Activated B cell treated with CpG ODN at 0.5 μM for 24 hours (primary cell): ENCODE results near the gene SCUBE1. TPM values are rescaled to one million over a fixed set of nuclear protein-coding genes. Genes with fewer than 3 reads are reported as not detected.

Experiments
- ATAC-seq: fragments of 200-7000 bp; cut with Tn5 transposase; one replicate; pipeline ENCODE4 v1.10.0; 2021; ENCODE audit warnings: low read depth, mild to moderate bottlenecking, moderate library complexity
- CTCF ChIA-PET: fragments of 350-600 bp; sonication (Branson Sonifier 250); formaldehyde crosslinking; loops from one replicate; lab custom pipeline; 2021; ENCODE audit warnings: antibody characterized with exemption; lab: Charles Lee
- POLR2A ChIA-PET: fragments of 350-600 bp; sonication (Branson Sonifier 250); formaldehyde crosslinking; loops from one replicate; lab custom pipeline; 2021; ENCODE audit warnings: antibody characterized with exemption; lab: Charles Lee
- DNase-seq: peaks from one replicate; pipeline ENCODE4 v3.0.0; 2022
- H3K27ac Mint-ChIP-seq: one replicate; pipeline ENCODE4 v1.8.0; 2020; ENCODE audit warnings: mixed read lengths
- H3K27me3 Mint-ChIP-seq: one replicate; pipeline ENCODE4 v1.8.0; 2021; ENCODE audit warnings: mixed read lengths
- H3K36me3 Mint-ChIP-seq: one replicate; pipeline ENCODE4 v1.8.0; 2021; ENCODE audit warnings: low read depth, mixed read lengths
- H3K4me1 Mint-ChIP-seq: one replicate; pipeline ENCODE4 v1.8.0; 2021; ENCODE audit warnings: mixed read lengths
- H3K4me3 Mint-ChIP-seq: one replicate; pipeline ENCODE4 v1.8.0; 2020; ENCODE audit warnings: mild to moderate bottlenecking, mixed read lengths
- H3K9me3 Mint-ChIP-seq: one replicate; pipeline ENCODE4 v1.8.0; 2020; ENCODE audit warnings: mixed read lengths
- CTCF ChIP-seq: fragments of 200-600 bp; IDR thresholded peaks from one replicate; pipeline ENCODE4 v1.8.0; 2022; ENCODE audit warnings: antibody characterized with exemption, mild to moderate bottlenecking
- intact Hi-C: fragments of 100-400 bp; cut with micrococcal nuclease; formaldehyde crosslinking; loops from one replicate; pipeline ENCODE4 v1.15.1; 2024
- total RNA-seq: library from RNA; stranded (reverse); gene quantifications from 2 replicates; pipeline ENCODE4 v1.2.3, GENCODE V29; 2022

SCUBE1 gene
- total RNA-seq, 1 donor from 2014 or later, result not detected

GRCh38 chr22:43343670-43344519 lies 723 bp upstream of the SCUBE1 start:
- no peak for ATAC-seq
- POLR2A ChIA-PET, result interaction anchor here (0.6 kb wide), 1 partner anchor 111 kb away, joined by 4 read pairs; no protein-coding TSS in a partner anchor
- no peak overlapping the region for H3K27ac Mint-ChIP-seq
- intact Hi-C loops, result no loop called here
- no peaks in the 10 kb centered on the region for H3K9me3 Mint-ChIP-seq
- H3K36me3 Mint-ChIP-seq, result no peaks in the 10 kb centered on the region
- H3K4me1 Mint-ChIP-seq, result peaks cover 14% of the 10 kb centered on the region
- no peak overlapping the region for H3K4me3 Mint-ChIP-seq
- H3K27me3 Mint-ChIP-seq, result peaks cover 45% of the 10 kb centered on the region
- no peak for DNase-seq
- TF ChIP-seq CTCF, result no peak
- CTCF ChIA-PET, result interaction anchor here (0.6 to 3.2 kb wide), 2 partner anchors 70 to 112 kb away, joined by 4 to 17 read pairs; no protein-coding TSS in a partner anchor

- DNase-seq (no peak), ATAC-seq (no peak)
- H3K27ac Mint-ChIP-seq, result no peak overlapping the region
- TF ChIP-seq CTCF, result no peak
- no peaks in the 10 kb centered on the region for H3K9me3 Mint-ChIP-seq
- H3K36me3 Mint-ChIP-seq, result no peaks in the 10 kb centered on the region
- POLR2A ChIA-PET, result no interaction called here
- H3K4me3 Mint-ChIP-seq, result peak overlapping the region; percentile 44
- H3K27me3 Mint-ChIP-seq, result peaks cover 37% of the 10 kb centered on the region
- intact Hi-C loops, result no loop called here
- H3K4me1 Mint-ChIP-seq, result peaks cover 14% of the 10 kb centered on the region
- CTCF ChIA-PET, result no interaction called here
These were observed 568 bp downstream of the SCUBE1 start for GRCh38 chr22:43342347-43343261.

- no peak for ATAC-seq
- intact Hi-C loops, result no loop called here
- TF ChIP-seq CTCF, result no peak
- no peak for DNase-seq
- CTCF ChIA-PET, result no interaction called here
- Mint-ChIP-seq H3K9me3 (no peaks in the 10 kb centered on the region), H3K27me3 (peaks cover 33% of the 10 kb centered on the region), H3K36me3 (no peaks in the 10 kb centered on the region), H3K27ac (no peak overlapping the region), H3K4me3 (no peak overlapping the region), H3K4me1 (peaks cover 14% of the 10 kb centered on the region)
- POLR2A ChIA-PET, result no interaction called here
These were observed 1.6 kb downstream of the SCUBE1 start for GRCh38 chr22:43341565-43341964.

- H3K27ac Mint-ChIP-seq, result no peak overlapping the region
- intact Hi-C loops, result no loop called here
- H3K4me3 Mint-ChIP-seq, result no peak overlapping the region
- TF ChIP-seq CTCF, result no peak
- peaks cover 12% of the 10 kb centered on the region for H3K4me1 Mint-ChIP-seq
- no peaks in the 10 kb centered on the region for H3K36me3 Mint-ChIP-seq
- DNase-seq, result no peak
- POLR2A ChIA-PET, result no interaction called here
- CTCF ChIA-PET, result no interaction called here
- ATAC-seq, result no peak
- no peaks in the 10 kb centered on the region for H3K9me3 Mint-ChIP-seq
- peaks cover 24% of the 10 kb centered on the region for H3K27me3 Mint-ChIP-seq
These were observed 4.3 kb downstream of the SCUBE1 start for GRCh38 chr22:43338766-43339345.
